Panc1 (cell line): ENCODE measurements around the gene ODAPH. TPM values are rescaled to one million over a fixed set of nuclear protein-coding genes. Genes with fewer than 3 reads are reported as not detected.

Source experiments
- ATAC-seq: fragments of 200-7000 bp; cut with Tn5 transposase; 2 replicates; pipeline ENCODE4 v1.9.1; 2020; ENCODE audit warnings: mild to moderate bottlenecking, moderate library complexity
- BruUV-seq: library from RNA; stranded (reverse); fragments of 400-500 nt; replicated peaks from 2 replicates; lab custom pipeline; 2021; lab: Mats Ljungman, UMichigan
- CTCF ChIA-PET: fragments of 300-600 bp; sonication (Branson Sonifier 250); formaldehyde crosslinking; loops from one replicate; lab custom pipeline; 2022; ENCODE audit warnings: antibody characterized with exemption; lab: Charles Lee
- POLR2A ChIA-PET: fragments of 300-600 bp; sonication (Branson Sonifier 250); formaldehyde crosslinking; loops from one replicate; lab custom pipeline; 2022; ENCODE audit warnings: antibody characterized with exemption; lab: Charles Lee
- DNase-seq: peaks from one replicate; pipeline ENCODE4 v3.0.0-alpha.2; 2010; ENCODE audit warnings: low read depth, low spot score
- H3K27ac ChIP-seq: 2 replicates; pipeline ENCODE4 v1.5.1; 2011; ENCODE audit warnings: mild to moderate bottlenecking, low read length, inconsistent platforms
- H3K27me3 ChIP-seq: fragments of 200-500 bp; sonication (Bioruptor generic); 2 replicates; pipeline ENCODE4 v1.6.0; 2014; ENCODE audit warnings: low read length, inconsistent platforms; ENCODE audit not compliant: control insufficient read depth, insufficient read depth
- H3K36me3 ChIP-seq: fragments of 200-500 bp; sonication (Bioruptor generic); 2 replicates; pipeline ENCODE4 v1.5.1; 2014; ENCODE audit warnings: inconsistent platforms, mild to moderate bottlenecking, low read length, moderate library complexity; ENCODE audit not compliant: control insufficient read depth, insufficient read depth
- H3K4me1 ChIP-seq: 2 replicates; pipeline ENCODE4 v1.5.1; 2011; ENCODE audit warnings: inconsistent platforms, mild to moderate bottlenecking, low read length, moderate library complexity; ENCODE audit not compliant: control insufficient read depth, insufficient read depth
- H3K4me3 ChIP-seq, 2 experiments: 2 replicates each; pipeline ENCODE4 v1.5.1; 2011 to 2012; ENCODE audit warnings: low read depth in 2 of 2, low read length in 2 of 2, mild to moderate bottlenecking in 2 of 2, inconsistent platforms in 1 of 2, moderate library complexity in 1 of 2
- H3K9me3 ChIP-seq: fragments of 200-500 bp; sonication (Bioruptor generic); 2 replicates; pipeline ENCODE4 v1.5.1; 2014; ENCODE audit warnings: low read depth, mild to moderate bottlenecking, inconsistent platforms, low read length, moderate library complexity; ENCODE audit not compliant: control insufficient read depth, insufficient read depth
- POLR2AphosphoS5 ChIP-seq: IDR thresholded peaks from 2 replicates; pipeline ENCODE4 v1.6.1; 2012; ENCODE audit warnings: mild to moderate bottlenecking, low read depth, low read length, moderate library complexity
- REST ChIP-seq, 2 experiments: IDR thresholded peaks; 2 replicates each; pipeline ENCODE4 v1.6.1; 2011 to 2012; ENCODE audit warnings: low read depth in 2 of 2, control low read depth in 1 of 2, low read length in 1 of 2, mild to moderate bottlenecking in 1 of 2, moderate library complexity in 1 of 2; ENCODE audit not compliant: insufficient read depth in 1 of 2
- SIN3A ChIP-seq: IDR thresholded peaks from 2 replicates; pipeline ENCODE4 v1.6.1; 2012; ENCODE audit warnings: low read depth, mild to moderate bottlenecking, low read length, moderate library complexity, borderline replicate concordance; ENCODE audit not compliant: insufficient read depth
- TCF7L2 ChIP-seq: IDR thresholded peaks from 2 replicates; pipeline ENCODE4 v1.6.1; 2011; ENCODE audit warnings: mild to moderate bottlenecking, low read depth, low read length, inconsistent platforms
- in situ Hi-C: cut with HindIII; loops from 2 replicates; pipeline ENCODE4 v1.10.0; 2016; ENCODE audit warnings: low sequenced_read_pairs, low pct_unique_long_range_greater_than_20kb
- intact Hi-C: fragments of 100-400 bp; cut with micrococcal nuclease; formaldehyde crosslinking; loops from one replicate; pipeline ENCODE4 v1.10.0; 2022; ENCODE audit not compliant: unreplicated experiment
- total RNA-seq: library from RNA; stranded (reverse); gene quantifications from one replicate; pipeline ENCODE4 v1.2.1, GENCODE V29; 2021; ENCODE audit not compliant: unreplicated experiment
- TF ChIP-seq, protein P1 (sequence below): fragments of 450-650 bp; IDR thresholded peaks from 2 replicates; pipeline ENCODE4 v1.5.1; 2017; ENCODE audit warnings: mild to moderate bottlenecking

The ODAPH gene
- total RNA-seq, 1 experiment from 2014 or later = not detected

GRCh38 chr4:75545526-75545925 is 10.3 kb upstream of the ODAPH start:
- no peak for DNase-seq
- no TSS peak for BruUV-seq
- H3K27ac ChIP-seq = no peak overlapping the region
- H3K36me3 ChIP-seq = no peaks in the 10 kb centered on the region
- ChIA-PET POLR2A (no interaction called here), CTCF (no interaction called here)
- in situ Hi-C loops (no loop called here), intact Hi-C loops (no loop called here)
- no peaks in the 10 kb centered on the region for H3K4me1 ChIP-seq
- no peak overlapping the region for H3K4me3 ChIP-seq
- no peaks in the 10 kb centered on the region for H3K27me3 ChIP-seq
- ATAC-seq = no peak
- no peaks in the 10 kb centered on the region for H3K9me3 ChIP-seq
- TF ChIP-seq REST (IDR thresholded peaks at IDR 0.05; ENCODE audit: insufficient read depth in 1 of 2, low read depth in 2 of 2, low read length in 1 of 2) (no peak), SIN3A (no peak), TCF7L2 (no peak), POLR2AphosphoS5 (no peak)
- TF ChIP-seq, protein P1, sequence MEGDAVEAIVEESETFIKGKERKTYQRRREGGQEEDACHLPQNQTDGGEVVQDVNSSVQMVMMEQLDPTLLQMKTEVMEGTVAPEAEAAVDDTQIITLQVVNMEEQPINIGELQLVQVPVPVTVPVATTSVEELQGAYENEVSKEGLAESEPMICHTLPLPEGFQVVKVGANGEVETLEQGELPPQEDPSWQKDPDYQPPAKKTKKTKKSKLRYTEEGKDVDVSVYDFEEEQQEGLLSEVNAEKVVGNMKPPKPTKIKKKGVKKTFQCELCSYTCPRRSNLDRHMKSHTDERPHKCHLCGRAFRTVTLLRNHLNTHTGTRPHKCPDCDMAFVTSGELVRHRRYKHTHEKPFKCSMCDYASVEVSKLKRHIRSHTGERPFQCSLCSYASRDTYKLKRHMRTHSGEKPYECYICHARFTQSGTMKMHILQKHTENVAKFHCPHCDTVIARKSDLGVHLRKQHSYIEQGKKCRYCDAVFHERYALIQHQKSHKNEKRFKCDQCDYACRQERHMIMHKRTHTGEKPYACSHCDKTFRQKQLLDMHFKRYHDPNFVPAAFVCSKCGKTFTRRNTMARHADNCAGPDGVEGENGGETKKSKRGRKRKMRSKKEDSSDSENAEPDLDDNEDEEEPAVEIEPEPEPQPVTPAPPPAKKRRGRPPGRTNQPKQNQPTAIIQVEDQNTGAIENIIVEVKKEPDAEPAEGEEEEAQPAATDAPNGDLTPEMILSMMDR = no peak

DNA sequence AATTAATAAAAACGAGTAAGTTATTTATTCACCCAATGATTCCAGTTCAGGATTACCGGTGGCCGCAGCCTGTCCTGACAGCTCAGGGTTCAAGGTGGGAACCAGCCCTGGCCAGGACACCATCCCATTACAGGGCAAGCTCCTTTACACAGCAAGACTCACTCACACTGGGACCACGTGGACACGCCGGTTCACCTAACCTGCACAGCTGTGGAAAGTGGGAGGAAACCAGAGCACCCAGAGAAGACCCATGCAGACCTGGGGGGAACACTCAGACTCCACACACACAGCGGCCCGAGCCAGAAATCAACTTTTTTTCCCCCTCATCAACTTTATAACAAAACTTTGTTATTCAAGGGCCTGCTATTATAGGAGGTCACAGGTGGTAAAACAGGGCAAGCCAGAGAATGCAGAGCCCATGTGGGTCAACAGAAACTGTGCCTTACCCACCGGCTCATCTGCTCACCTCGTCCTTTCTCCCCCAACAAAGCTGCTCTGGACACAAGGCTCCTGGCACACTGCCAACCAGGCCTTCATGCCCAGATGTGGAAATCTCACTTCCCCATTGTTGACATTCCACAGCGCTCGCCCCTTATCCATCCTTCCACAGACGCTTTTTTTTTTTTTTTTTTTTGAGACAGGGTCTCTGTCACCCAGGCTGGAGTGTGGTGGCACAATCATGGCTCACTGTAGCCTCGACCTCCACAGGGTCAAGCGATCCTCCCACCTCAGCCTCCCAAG is 8.0 kb upstream of the ODAPH start:
- Histone ChIP-seq H3K27me3 (no peaks in the 10 kb centered on the region), H3K4me3 (no peak overlapping the region), H3K9me3 (no peaks in the 10 kb centered on the region), H3K4me1 (no peaks in the 10 kb centered on the region), H3K27ac (no peak overlapping the region), H3K36me3 (no peaks in the 10 kb centered on the region)
- ATAC-seq = no peak
- intact Hi-C loops = no loop called here
- DNase-seq = no peak
- in situ Hi-C loops = no loop called here
- BruUV-seq = no TSS peak
- CTCF ChIA-PET = no interaction called here
- TF ChIP-seq POLR2AphosphoS5 (no peak), SIN3A (no peak), REST (IDR thresholded peaks at IDR 0.05; ENCODE audit: insufficient read depth in 1 of 2, low read depth in 2 of 2, low read length in 1 of 2) (no peak), TCF7L2 (no peak)
- TF ChIP-seq, protein P1 = no peak
- POLR2A ChIA-PET = no interaction called here
